GM21529 (cell line): Measurements from ENCODE around the gene SPRR2D.
"Not testable (repeated sequence)": the region's sequence is repeated elsewhere in the genome, so short reads cannot be mapped to it uniquely, and the experiment has no call there.

ENCODE experiments used
- ATAC-seq: cut with Tn5 transposase; IDR thresholded peaks from one replicate; pipeline ENCODE4 v1.9.1; 2021; ENCODE audit not compliant: unreplicated experiment

Gene SPRR2D

DNA sequence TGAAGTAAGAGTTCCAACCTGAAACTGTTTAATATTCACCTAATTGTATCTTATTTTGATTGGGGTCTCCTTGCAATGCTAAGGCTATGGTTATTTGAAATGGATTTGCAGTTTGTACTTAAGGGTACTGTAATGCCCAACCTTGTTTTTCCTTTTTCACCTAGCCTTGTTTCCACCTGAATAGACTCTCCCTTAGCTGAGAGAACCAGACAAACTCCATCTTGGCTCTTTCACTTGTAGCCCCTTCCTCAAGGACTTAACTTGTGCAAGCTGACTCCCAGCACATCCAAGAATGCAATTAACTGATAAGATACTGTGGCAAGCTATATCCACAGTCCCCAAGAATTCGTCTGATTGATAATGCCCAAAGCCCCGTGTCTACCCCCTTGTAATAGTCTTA lies 19.1 kb downstream of the SPRR2D start:
- not testable (repeated sequence) for ATAC-seq

DNA sequence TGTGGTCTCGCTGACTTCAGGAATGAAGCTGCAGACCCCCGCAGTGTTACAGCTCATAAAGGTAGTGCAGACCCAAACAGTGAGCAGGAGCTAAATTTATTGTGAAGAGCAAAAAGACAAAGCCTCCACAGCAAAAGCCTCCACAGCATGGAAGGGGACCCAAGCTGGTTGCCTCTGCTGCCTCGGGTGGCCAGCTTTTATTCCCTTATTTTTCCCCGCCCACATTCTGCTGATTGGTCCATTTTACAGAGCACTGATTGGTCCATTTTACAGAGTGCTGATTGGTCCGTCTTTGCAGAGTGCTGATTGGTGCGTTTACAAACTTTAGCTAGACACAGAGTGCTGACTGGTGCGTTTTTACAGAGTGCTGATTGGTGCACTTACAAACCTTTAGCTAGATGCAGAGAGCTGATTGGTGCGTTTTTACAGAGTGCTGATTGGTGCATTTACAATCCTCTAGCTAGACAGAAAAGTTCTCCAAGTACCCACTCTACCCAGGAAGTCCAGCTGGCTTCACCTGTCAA lies 29.6 kb downstream of the SPRR2D start:
- ATAC-seq, result not testable (repeated sequence)

GRCh38 chr1:153001382-153001781 lies 39.5 kb downstream of the SPRR2D start, which contains the start of gene SPRR3:
Gene SPRR3, plus strand, starts transcription at chr1:153001749. Its CDS starts 1,272 bp downstream, at chr1:153003021.
- ATAC-seq, result no peak

DNA sequence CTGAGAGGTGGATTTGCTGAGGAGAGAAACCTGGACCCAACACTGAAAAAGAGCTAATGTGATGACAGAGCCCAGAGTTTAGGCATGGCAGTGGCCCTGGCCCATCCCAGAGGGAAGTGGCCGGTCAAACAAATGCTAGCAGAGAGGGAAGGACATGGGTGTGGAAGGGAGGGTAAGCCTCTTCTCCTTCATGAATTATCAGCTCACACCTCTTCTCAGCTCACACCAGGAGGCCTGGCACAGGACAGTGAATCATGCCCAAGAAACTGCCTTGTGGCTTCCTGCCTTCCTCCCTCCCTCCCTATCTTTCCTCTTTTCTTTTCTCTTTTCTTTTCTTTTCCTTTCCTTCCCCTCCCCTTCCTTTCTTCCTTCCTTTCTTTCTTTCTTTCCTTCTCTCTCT lies 40.6 kb downstream of the SPRR2D start:
- no peak for ATAC-seq

DNA sequence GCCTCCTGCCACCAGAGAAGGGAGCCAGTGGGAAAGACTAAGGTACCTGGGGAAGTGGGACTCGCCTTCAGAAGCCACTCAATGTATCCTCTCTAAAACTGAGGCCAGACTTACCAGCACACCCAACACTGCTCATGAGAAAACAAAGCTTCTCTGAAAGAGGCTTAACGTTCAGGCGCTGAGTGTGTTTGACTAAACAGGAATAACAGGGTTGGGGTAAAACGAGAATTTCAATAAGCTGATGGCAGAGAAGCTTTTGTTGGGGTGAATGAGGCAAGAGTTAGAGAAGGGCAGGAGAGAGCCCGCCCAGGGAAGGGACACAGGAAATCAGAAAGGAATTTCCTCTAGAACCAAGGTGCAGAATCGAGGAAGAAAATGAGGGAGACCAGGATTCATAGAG lies 41.1 kb downstream of the SPRR2D start:
- no peak for ATAC-seq

DNA sequence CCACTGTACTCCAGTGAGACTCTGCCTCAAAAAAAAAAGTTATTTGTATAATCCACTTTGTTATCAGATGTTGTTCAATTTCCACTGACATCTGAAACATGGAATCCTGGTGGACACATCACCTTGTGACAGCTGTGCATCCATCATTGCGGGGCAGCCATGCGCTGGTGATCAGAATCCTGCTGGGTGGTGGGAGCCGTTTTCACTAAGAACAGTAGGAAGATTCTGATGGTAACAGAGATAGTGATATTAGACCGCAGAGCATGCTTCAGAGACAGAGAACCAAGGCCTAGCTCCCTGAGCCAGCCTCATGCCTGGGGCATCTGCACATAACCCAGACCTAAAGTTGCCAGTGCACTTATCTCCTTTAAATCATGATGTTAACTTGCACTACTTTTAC lies 42.4 kb downstream of the SPRR2D start:
- no peak for ATAC-seq

DNA sequence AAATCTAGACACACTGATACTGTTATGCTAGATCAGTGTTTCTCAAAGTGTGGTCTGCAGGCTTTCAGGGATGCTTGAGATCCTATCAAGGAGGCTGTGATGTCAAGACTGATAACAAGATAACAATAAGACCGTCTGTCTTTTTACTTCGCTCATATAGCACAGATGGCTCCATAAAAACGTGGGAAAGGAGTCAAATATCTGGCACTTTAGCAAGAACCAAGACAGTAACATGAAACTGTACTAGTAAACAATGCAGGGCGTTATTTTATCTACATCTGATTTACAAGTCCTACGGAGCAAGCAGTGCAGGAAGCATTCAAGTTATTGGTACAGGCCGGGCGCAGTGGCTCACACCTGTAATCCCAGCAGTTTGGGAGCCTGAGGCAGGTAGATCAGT lies 43.0 kb downstream of the SPRR2D start:
- no peak for ATAC-seq

DNA sequence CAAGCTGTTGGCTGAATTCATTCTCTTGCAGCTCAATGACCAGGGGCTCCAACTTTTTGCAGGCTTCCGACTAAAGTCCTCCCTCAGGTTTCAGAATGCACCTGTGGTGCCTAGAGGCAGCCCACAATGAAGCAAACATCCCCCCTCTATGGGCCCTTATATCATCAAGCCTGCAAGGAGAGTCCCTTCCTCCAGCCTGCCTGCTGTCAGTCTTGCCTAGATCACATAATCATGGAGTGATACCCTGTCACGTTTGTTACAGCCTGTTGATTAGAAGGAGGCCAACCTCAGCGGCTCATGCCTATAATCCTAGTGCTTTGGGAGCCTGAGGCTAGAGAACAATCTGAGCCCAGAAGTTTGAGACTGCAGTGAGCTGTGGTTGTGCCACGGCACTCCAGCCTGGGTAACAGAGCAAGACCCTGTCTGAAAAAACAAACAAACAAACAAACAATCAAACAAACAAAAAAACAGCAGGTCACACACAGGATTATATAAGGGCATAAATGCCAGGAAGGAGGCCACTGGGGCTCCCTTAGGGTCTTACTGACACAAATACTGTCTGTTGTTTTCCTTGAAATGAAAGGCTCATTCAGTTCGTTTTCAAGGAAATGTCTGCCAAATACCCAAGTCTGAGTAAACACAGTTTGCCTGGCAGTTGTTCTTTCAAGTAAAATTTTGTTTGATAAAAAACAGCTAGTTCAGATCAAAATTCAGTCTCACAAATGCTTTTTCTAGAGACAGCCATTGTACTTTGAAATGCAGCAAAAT lies 44.1 kb downstream of the SPRR2D start:
- ATAC-seq, result no peak

DNA sequence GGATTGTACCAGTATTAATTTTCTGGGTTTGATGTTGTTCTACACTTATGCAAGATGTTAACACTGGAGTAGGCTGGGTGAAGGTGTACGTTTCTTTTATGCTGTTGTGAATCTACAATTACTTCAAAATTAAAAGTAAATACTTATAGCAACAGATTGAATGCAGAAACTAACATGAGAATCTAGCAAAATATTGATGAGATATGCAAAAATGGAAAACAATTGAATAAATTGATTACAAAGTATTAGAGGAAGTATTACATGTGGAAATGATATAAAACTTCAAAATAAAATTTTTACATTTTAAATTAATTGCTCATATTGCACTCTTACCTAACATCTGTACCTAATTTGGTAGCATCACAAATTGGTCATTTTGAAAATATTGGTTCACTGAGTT lies 45.1 kb downstream of the SPRR2D start:
- ATAC-seq, result no peak

GRCh38 chr1:152993186-152993585 lies 47.7 kb downstream of the SPRR2D start:
- ATAC-seq, result no peak
